GM12801 (cell line): ENCODE results near the gene ZNF467.

Experiments used
- TF ChIP-seq, protein P1 (sequence below): IDR thresholded peaks from one replicate; pipeline ENCODE4 v1.5.1; 2011; ENCODE audit warnings: control low read depth; ENCODE audit not compliant: insufficient read length; ENCODE audit errors: extremely low read depth

ZNF467 gene

DNA sequence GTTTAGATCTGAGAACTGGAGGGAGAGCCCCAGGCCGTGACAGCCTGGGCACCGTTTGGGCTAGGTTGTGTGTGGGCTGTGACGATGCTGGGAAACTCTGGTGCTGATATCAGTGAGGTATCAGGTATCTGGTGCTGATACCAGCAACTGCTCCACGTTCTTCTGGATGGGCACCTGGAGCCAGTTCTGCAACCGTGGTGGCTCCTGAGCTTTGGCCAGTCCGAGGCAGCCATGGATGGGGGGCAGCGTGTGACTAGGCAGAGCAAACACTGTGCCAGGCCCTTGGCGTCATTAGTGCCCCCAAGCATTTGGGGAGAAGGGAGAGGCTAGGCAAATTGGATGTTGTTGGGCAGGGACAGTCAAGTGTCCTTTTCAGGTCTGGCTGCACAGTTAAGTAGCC, 57.9 kb downstream of the ZNF467 start:
- TF ChIP-seq, protein P1, sequence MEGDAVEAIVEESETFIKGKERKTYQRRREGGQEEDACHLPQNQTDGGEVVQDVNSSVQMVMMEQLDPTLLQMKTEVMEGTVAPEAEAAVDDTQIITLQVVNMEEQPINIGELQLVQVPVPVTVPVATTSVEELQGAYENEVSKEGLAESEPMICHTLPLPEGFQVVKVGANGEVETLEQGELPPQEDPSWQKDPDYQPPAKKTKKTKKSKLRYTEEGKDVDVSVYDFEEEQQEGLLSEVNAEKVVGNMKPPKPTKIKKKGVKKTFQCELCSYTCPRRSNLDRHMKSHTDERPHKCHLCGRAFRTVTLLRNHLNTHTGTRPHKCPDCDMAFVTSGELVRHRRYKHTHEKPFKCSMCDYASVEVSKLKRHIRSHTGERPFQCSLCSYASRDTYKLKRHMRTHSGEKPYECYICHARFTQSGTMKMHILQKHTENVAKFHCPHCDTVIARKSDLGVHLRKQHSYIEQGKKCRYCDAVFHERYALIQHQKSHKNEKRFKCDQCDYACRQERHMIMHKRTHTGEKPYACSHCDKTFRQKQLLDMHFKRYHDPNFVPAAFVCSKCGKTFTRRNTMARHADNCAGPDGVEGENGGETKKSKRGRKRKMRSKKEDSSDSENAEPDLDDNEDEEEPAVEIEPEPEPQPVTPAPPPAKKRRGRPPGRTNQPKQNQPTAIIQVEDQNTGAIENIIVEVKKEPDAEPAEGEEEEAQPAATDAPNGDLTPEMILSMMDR: no peak

DNA sequence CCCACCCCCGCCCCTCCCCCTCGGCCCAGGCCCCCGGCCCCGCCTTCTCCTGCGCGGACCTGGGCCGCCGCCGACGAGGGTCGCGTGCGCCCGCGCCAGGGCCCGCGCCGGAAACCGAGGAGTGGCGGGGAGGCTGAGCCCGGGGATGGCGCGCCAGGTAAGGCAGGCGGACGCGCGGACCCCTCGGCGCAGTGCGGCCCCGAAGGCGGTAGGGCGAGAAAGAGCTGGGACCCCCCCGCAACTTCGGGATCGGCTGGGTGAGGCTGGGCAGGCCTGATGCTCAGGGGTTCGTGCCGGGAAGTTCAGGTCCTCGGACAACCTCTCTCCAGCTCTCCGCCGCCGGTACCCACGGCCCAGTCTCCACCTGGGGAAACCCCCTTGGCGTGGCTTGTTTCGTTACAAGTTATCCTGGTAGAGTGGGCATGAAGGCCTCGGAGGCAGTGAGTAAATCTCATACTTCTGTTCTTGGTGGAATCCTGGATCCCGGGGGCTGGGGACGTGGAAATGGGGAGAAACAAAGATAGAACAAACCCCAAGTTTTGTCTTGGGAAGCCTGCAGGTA, 58.4 kb downstream of the ZNF467 start:
- TF ChIP-seq, protein P1: no peak
